Effector memory CD4-positive, alpha-beta T cell (primary cell): ENCODE results near the gene HOXA4.

ENCODE experiments used
- DNase-seq, 3 donors: peaks; one replicate each; pipeline ENCODE4 v3.0.0-alpha.2; 2020
- H3K27ac ChIP-seq: 2 replicates; pipeline ENCODE4 v1.7.0; 2013; ENCODE audit warnings: mild to moderate bottlenecking, low read length, moderate library complexity; ENCODE audit not compliant: insufficient read depth, poor library complexity, severe bottlenecking
- H3K27me3 ChIP-seq: replicated peaks from 2 replicates; pipeline ENCODE4 v1.7.0; 2013; ENCODE audit warnings: mild to moderate bottlenecking, low read length; ENCODE audit not compliant: insufficient read depth, control insufficient read depth, poor library complexity, severe bottlenecking
- H3K36me3 ChIP-seq: 2 replicates; pipeline ENCODE4 v1.7.0; 2013; ENCODE audit warnings: mild to moderate bottlenecking, low read length, moderate library complexity; ENCODE audit not compliant: control insufficient read depth, insufficient read depth
- H3K4me1 ChIP-seq: 2 replicates; pipeline ENCODE4 v1.7.0; 2013; ENCODE audit warnings: low read length, mild to moderate bottlenecking; ENCODE audit not compliant: control insufficient read depth, insufficient read depth, poor library complexity, severe bottlenecking
- H3K4me3 ChIP-seq: 2 replicates; pipeline ENCODE4 v1.7.0; 2013; ENCODE audit warnings: low read length, low read depth, mild to moderate bottlenecking; ENCODE audit not compliant: insufficient read depth, poor library complexity, severe bottlenecking
- H3K9me3 ChIP-seq: 2 replicates; pipeline ENCODE4 v1.7.0; 2013; ENCODE audit warnings: mild to moderate bottlenecking, low read length, moderate library complexity; ENCODE audit not compliant: control insufficient read depth
- total RNA-seq, 3 donors: gene quantifications; one replicate each; lab custom pipeline; 2026; lab: John Stamatoyannopoulos, UW

Gene HOXA4
- 0 to 0.09 (median 0) reads per million in 3 donors for total RNA-seq

GRCh38 chr7:27130540-27131389 lies at the start of gene HOXA4:
Gene HOXA4 (minus strand): TSS chr7:27130757. CDS start chr7:27130733, 24 bp downstream.
- Histone ChIP-seq H3K27me3 (peaks cover 6% of the 10 kb centered on the region), H3K4me3 (peak within 1 kb of the TSS; percentile 55), H3K36me3 (no peaks in the 10 kb centered on the region), H3K9me3 (no peaks in the 10 kb centered on the region), H3K27ac (no peak within 1 kb of the TSS), H3K4me1 (no peaks in the 10 kb centered on the region)
- peak; percentile 18 to 64 (median 42) for DNase-seq

- Histone ChIP-seq H3K36me3 (no peaks in the 10 kb centered on the region), H3K4me3 (no peak overlapping the region), H3K27me3 (peaks cover 64% of the 10 kb centered on the region), H3K27ac (no peak overlapping the region), H3K9me3 (no peaks in the 10 kb centered on the region), H3K4me1 (peaks cover 19% of the 10 kb centered on the region)
- DNase-seq: peak in 1 of 3 donors; percentile 39
Measured at GRCh38 chr7:27179503-27180430, 49.2 kb upstream of the HOXA4 start.

GRCh38 chr7:27179030-27179429 lies 48.5 kb upstream of the HOXA4 start:
- peaks cover 64% of the 10 kb centered on the region for H3K27me3 ChIP-seq
- H3K4me1 ChIP-seq: peaks cover 22% of the 10 kb centered on the region
- no peak for DNase-seq

GRCh38 chr7:27178366-27178765 lies 47.8 kb upstream of the HOXA4 start:
- no peak overlapping the region for H3K27ac ChIP-seq
- no peak overlapping the region for H3K4me3 ChIP-seq
- H3K36me3 ChIP-seq: no peaks in the 10 kb centered on the region
- no peak for DNase-seq
- H3K4me1 ChIP-seq: peaks cover 22% of the 10 kb centered on the region
- no peaks in the 10 kb centered on the region for H3K9me3 ChIP-seq
- peaks cover 64% of the 10 kb centered on the region for H3K27me3 ChIP-seq

More at GRCh38 chr7:27179030-27179429, 48.5 kb upstream of the HOXA4 start:
- H3K4me3 ChIP-seq: no peak overlapping the region
- H3K36me3 ChIP-seq: no peaks in the 10 kb centered on the region
- H3K27ac ChIP-seq: no peak overlapping the region
- H3K9me3 ChIP-seq: no peaks in the 10 kb centered on the region

- peaks cover 25% of the 10 kb centered on the region for H3K4me1 ChIP-seq
- H3K4me3 ChIP-seq: no peak overlapping the region
Measured at GRCh38 chr7:27177795-27178320, 47.3 kb upstream of the HOXA4 start.

GRCh38 chr7:27176962-27177794 lies 46.6 kb upstream of the HOXA4 start:
- Histone ChIP-seq H3K4me1 (peaks cover 31% of the 10 kb centered on the region), H3K36me3 (no peaks in the 10 kb centered on the region), H3K27me3 (peaks cover 65% of the 10 kb centered on the region), H3K27ac (no peak overlapping the region), H3K9me3 (no peaks in the 10 kb centered on the region), H3K4me3 (no peak overlapping the region)
- no peak for DNase-seq

More at GRCh38 chr7:27177795-27178320, 47.3 kb upstream of the HOXA4 start:
- H3K9me3 ChIP-seq: no peaks in the 10 kb centered on the region
- H3K27me3 ChIP-seq: peaks cover 64% of the 10 kb centered on the region
- no peak for DNase-seq
- no peaks in the 10 kb centered on the region for H3K36me3 ChIP-seq
- H3K27ac ChIP-seq: no peak overlapping the region

- no peaks in the 10 kb centered on the region for H3K9me3 ChIP-seq
- no peak for DNase-seq
- H3K4me3 ChIP-seq: no peak overlapping the region
- H3K27me3 ChIP-seq: peaks cover 72% of the 10 kb centered on the region
- no peak overlapping the region for H3K27ac ChIP-seq
- no peaks in the 10 kb centered on the region for H3K36me3 ChIP-seq
- H3K4me1 ChIP-seq: peaks cover 31% of the 10 kb centered on the region
Measured at GRCh38 chr7:27176524-27176845, 45.9 kb upstream of the HOXA4 start.

GRCh38 chr7:27175626-27176523 lies 45.3 kb upstream of the HOXA4 start:
- Histone ChIP-seq H3K36me3 (no peaks in the 10 kb centered on the region), H3K4me1 (peaks cover 31% of the 10 kb centered on the region), H3K9me3 (no peaks in the 10 kb centered on the region), H3K27me3 (peaks cover 77% of the 10 kb centered on the region), H3K27ac (no peak overlapping the region), H3K4me3 (no peak overlapping the region)
- DNase-seq: no peak
